Esophagus muscularis mucosa (tissue), 4 donors: ENCODE measurements around the gene ABHD17C. TPM values are rescaled to one million over a fixed set of nuclear protein-coding genes. Genes with fewer than 3 reads are reported as not detected.

ENCODE experiments used
- DNase-seq: peaks from one replicate; pipeline ENCODE4 v3.0.0-alpha.2; 2017; ENCODE audit errors: extremely low spot score
- H3K27ac ChIP-seq, 4 donors: fragments of 200-600 bp; sonication (generic); replicated peaks in 1 of 4; 1 replicate in 3 of 4; 2 replicates in 1 of 4; pipeline ENCODE4 v1.5.1; 2016 to 2019; ENCODE audit warnings: mild to moderate bottlenecking in 1 of 4
- H3K27me3 ChIP-seq, 4 donors: fragments of 200-600 bp; sonication (generic); one replicate each; pipeline versions ENCODE4 v1.5.1 to v1.6.0; 2016 to 2019
- H3K36me3 ChIP-seq, 4 donors: fragments of 200-600 bp; sonication (generic); one replicate each; pipeline ENCODE4 v1.5.1; 2016 to 2019
- H3K4me1 ChIP-seq, 4 donors: fragments of 200-600 bp; sonication (generic); one replicate each; pipeline ENCODE4 v1.5.1; 2016 to 2019
- H3K4me3 ChIP-seq, 4 donors: fragments of 200-600 bp; sonication (generic); 1 replicate in 2 of 4; 2 replicates in 2 of 4; pipeline ENCODE4 v1.5.1; 2016 to 2019; ENCODE audit warnings: mild to moderate bottlenecking in 4 of 4, moderate library complexity in 1 of 4
- H3K9me3 ChIP-seq, 4 donors: fragments of 200-600 bp; sonication (generic); 1 replicate in 3 of 4; 2 replicates in 1 of 4; pipeline ENCODE4 v1.5.1; 2016 to 2019
- CTCF ChIP-seq, 3 experiments: fragments of 200-600 bp in 2 of 3; fragments of 450-650 bp in 1 of 3; sonication (generic) in 2 of 3; IDR thresholded peaks; one replicate each; pipeline ENCODE4 v1.5.1; 2017 to 2019; ENCODE audit warnings: antibody characterized with exemption in 3 of 3, mild to moderate bottlenecking in 2 of 3, moderate library complexity in 1 of 3
- EP300 ChIP-seq: sonication (generic); formaldehyde crosslinking; IDR thresholded peaks from one replicate; pipeline ENCODE4 v1.6.1; 2017; ENCODE audit warnings: antibody characterized with exemption
- POLR2A ChIP-seq: fragments of 450-650 bp; IDR thresholded peaks from one replicate; pipeline ENCODE4 v1.6.1; 2017; ENCODE audit warnings: antibody characterized with exemption, moderate library complexity, mild to moderate bottlenecking, low read depth
- POLR2AphosphoS5 ChIP-seq, 2 donors: sonication (generic); formaldehyde crosslinking; IDR thresholded peaks; one replicate each; pipeline ENCODE4 v1.6.1; 2017; ENCODE audit warnings: antibody characterized with exemption in 2 of 2
- WGBS: methylation state at CpG from one replicate; pipeline ENCODE4 v1.1.5; 2018; 5-methylcytosine and 5-hydroxymethylcytosine counted together
- intact Hi-C: fragments of 100-400 bp; cut with DNase I; formaldehyde crosslinking; loops from one replicate; pipeline ENCODE4 v1.15.1; 2023
- total RNA-seq, 4 donors: library from RNA; depleted of rRNA; stranded (reverse); fragments of >200 nt; gene quantifications; one replicate each; pipeline versions ENCODE4 v1.1.0 to v1.2.1, GENCODE V29; 2016

Gene ABHD17C
- total RNA-seq, 4 donors from 2014 or later, result 1.5 to 7.1 (median 3.5) TPM

DNA sequence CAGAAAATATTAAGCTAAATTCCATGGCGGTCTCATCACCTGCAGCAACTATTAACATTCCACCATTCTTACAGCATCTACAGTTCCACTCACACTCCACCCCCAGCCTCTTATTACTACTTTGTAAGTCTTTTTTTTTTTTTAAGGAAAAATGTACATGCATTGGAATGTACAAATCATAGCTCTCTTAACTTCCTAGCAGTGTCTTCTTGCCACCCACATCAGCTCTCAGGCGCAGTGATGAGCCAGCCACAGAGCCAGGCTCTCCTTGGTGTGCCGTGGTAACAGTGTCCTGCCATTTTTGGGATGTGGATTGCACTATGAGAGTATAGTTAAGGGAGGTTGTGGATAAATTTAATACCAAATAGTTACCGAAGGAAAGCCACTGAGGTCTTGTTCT is 17.8 kb downstream of the ABHD17C start:
- H3K4me3 ChIP-seq, result no peak overlapping the region
- H3K27ac ChIP-seq, result no peak overlapping the region
- 88% methylated on average over 4 of the region's 4 CpGs for whole genome bisulfite sequencing
- no peaks in the 10 kb centered on the region for H3K9me3 ChIP-seq
- intact Hi-C loops, result no loop called here
- H3K4me1 ChIP-seq, result peaks cover 0 to 30% (median 2%) of the 10 kb centered on the region in 4 donors
- TF ChIP-seq EP300, result no peak
- no peak for TF ChIP-seq POLR2A
- TF ChIP-seq POLR2AphosphoS5 (IDR thresholded peaks at IDR 0.05), result no peak
- TF ChIP-seq CTCF (IDR thresholded peaks at IDR 0.05), result no peak
- H3K27me3 ChIP-seq, result no peaks in the 10 kb centered on the region
- H3K36me3 ChIP-seq, result no peaks in the 10 kb centered on the region
- DNase-seq, result no peak

GRCh38 chr15:80721476-80721875 is 26.4 kb downstream of the ABHD17C start:
- WGBS, result 80% methylated on average over 5 of the region's 7 CpGs

GRCh38 chr15:80722811-80723210 is 27.7 kb downstream of the ABHD17C start:
- no peak overlapping the region for H3K4me3 ChIP-seq
- intact Hi-C loops, result no loop called here
- TF ChIP-seq POLR2A (no peak), EP300 (no peak), POLR2AphosphoS5 (IDR thresholded peaks at IDR 0.05) (no peak), CTCF (IDR thresholded peaks at IDR 0.05) (no peak)
- no peaks in the 10 kb centered on the region for H3K36me3 ChIP-seq
- H3K9me3 ChIP-seq, result no peaks in the 10 kb centered on the region
- peaks cover 6 to 43% (median 28%) of the 10 kb centered on the region in 4 donors for H3K4me1 ChIP-seq
- H3K27ac ChIP-seq, result no peak overlapping the region
- no peaks in the 10 kb centered on the region for H3K27me3 ChIP-seq
- WGBS, result 92% methylated on average over 3 of the region's 4 CpGs
- DNase-seq, result no peak

More at GRCh38 chr15:80721476-80721875, 26.4 kb downstream of the ABHD17C start:
- DNase-seq, result no peak
- H3K27me3 ChIP-seq, result no peaks in the 10 kb centered on the region
- intact Hi-C loops, result no loop called here
- TF ChIP-seq EP300, result no peak
- TF ChIP-seq POLR2A, result no peak
- no peak for TF ChIP-seq CTCF (IDR thresholded peaks at IDR 0.05)
- no peak for TF ChIP-seq POLR2AphosphoS5 (IDR thresholded peaks at IDR 0.05)
- no peak overlapping the region for H3K27ac ChIP-seq
- H3K4me3 ChIP-seq, result no peak overlapping the region
- no peaks in the 10 kb centered on the region for H3K9me3 ChIP-seq
- H3K4me1 ChIP-seq, result peaks cover 0 to 31% (median 14%) of the 10 kb centered on the region in 4 donors
- H3K36me3 ChIP-seq, result no peaks in the 10 kb centered on the region

DNA sequence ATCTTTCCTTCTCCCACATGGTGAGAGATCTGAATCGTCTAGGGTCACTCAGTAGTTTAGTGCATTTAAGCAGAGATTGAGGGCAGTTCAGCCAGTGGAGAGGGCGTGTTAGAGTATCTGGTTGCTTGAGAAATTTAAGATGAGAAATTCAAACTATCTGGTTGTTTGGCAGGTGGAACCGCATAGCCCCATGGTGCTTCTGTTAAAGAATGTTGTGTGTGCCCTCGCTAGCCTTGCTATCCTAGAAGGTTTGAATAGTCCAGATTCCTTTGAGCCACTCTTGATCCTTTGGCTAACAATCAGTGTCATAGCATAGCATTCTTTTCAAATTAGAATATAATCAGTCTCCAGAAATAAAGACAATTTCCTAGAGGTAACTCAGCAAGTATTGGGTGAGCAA is 32.1 kb downstream of the ABHD17C start:
- peak overlapping the region; percentile 13 to 67 (median 22) for H3K27ac ChIP-seq

More for the DNA sequence above, 32.1 kb downstream of the ABHD17C start:
- H3K27me3 ChIP-seq, result no peaks in the 10 kb centered on the region
- DNase-seq, result no peak
- H3K9me3 ChIP-seq, result no peaks in the 10 kb centered on the region
- no peaks in the 10 kb centered on the region for H3K36me3 ChIP-seq
- no peak overlapping the region for H3K4me3 ChIP-seq
- intact Hi-C loops, result no loop called here
- WGBS, result 49% methylated on average over 4 of the region's 4 CpGs
- peaks cover 9 to 76% (median 61%) of the 10 kb centered on the region in 4 donors for H3K4me1 ChIP-seq
- TF ChIP-seq EP300 (no peak), POLR2AphosphoS5 (IDR thresholded peaks at IDR 0.05) (no peak), POLR2A (no peak), CTCF (IDR thresholded peaks at IDR 0.05) (no peak)
